ENCODE data around the gene NR2E1.

DNA sequence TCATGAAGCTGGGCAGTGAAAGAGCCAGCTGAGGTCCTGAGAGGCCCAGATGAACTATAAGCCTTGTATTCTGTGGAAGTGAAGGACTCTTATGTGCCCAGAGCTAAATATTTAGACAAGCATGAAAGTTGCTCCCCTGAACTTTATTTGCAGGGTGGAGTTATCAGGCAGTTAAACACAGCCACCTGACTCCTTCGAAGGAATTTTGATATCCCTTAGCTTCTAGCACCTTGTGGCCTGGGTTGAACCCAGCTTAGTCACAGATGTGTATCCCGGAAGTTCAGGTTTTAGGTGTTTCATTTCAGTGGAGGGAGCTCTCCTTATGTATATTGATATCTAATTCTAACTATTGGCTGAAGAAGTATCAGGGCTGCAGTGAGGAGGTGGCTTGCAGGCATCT is 20.4 kb downstream of the NR2E1 start:
- no peak for TF ChIP-seq EZH2 (IDR thresholded peaks at IDR 0.05; ENCODE audit: borderline replicate concordance, low read length)
- TF ChIP-seq, protein P1, sequence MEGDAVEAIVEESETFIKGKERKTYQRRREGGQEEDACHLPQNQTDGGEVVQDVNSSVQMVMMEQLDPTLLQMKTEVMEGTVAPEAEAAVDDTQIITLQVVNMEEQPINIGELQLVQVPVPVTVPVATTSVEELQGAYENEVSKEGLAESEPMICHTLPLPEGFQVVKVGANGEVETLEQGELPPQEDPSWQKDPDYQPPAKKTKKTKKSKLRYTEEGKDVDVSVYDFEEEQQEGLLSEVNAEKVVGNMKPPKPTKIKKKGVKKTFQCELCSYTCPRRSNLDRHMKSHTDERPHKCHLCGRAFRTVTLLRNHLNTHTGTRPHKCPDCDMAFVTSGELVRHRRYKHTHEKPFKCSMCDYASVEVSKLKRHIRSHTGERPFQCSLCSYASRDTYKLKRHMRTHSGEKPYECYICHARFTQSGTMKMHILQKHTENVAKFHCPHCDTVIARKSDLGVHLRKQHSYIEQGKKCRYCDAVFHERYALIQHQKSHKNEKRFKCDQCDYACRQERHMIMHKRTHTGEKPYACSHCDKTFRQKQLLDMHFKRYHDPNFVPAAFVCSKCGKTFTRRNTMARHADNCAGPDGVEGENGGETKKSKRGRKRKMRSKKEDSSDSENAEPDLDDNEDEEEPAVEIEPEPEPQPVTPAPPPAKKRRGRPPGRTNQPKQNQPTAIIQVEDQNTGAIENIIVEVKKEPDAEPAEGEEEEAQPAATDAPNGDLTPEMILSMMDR (IDR thresholded peaks at IDR 0.05; ENCODE audit: low read length): no peak

Data from OCI-LY1 (cell line).